HepG2 (cell line): ENCODE measurements around the gene NINJ2. TPM values are rescaled to one million over a fixed set of nuclear protein-coding genes. Genes with fewer than 3 reads are reported as not detected.
A peak's percentile ranks its signal among the peaks of the same experiment; 100 is the strongest.

Source experiments
- GTF3A ChIP-seq: sonication (generic); formaldehyde crosslinking; conservative IDR thresholded peaks from 2 replicates; pipeline ENCODE4 v1.4.0; 2020; ENCODE audit warnings: mild to moderate bottlenecking, missing genetic modification reagents
- KLF12 ChIP-seq: sonication (generic); formaldehyde crosslinking; IDR thresholded peaks from 2 replicates; pipeline ENCODE4 v1.4.0; 2020; ENCODE audit warnings: missing genetic modification reagents, borderline replicate concordance
- KMT2A ChIP-seq: sonication (generic); formaldehyde crosslinking; IDR thresholded peaks from 2 replicates; pipeline ENCODE4 v1.4.0; 2020; ENCODE audit warnings: missing genetic modification reagents
- PHF8 ChIP-seq: sonication (generic); formaldehyde crosslinking; IDR thresholded peaks from 2 replicates; pipeline ENCODE4 v1.5.0; 2020; ENCODE audit warnings: missing genetic modification reagents
- POLR2AphosphoS2 ChIP-seq: IDR thresholded peaks from 2 replicates; pipeline ENCODE4 v1.6.1; 2011; ENCODE audit warnings: low read depth, low read length, improper control_type of control experiment
- PRPF4 ChIP-seq: fragments of 200-400 bp; formaldehyde crosslinking; IDR thresholded peaks from 2 replicates; pipeline ENCODE4 v1.6.1; 2016; ENCODE audit warnings: low read length, low read depth; ENCODE audit not compliant: poor library complexity, severe bottlenecking
- SALL1 ChIP-seq: sonication (generic); formaldehyde crosslinking; IDR thresholded peaks from 2 replicates; pipeline ENCODE4 v1.8.0; 2022; ENCODE audit warnings: mild to moderate bottlenecking, missing genetic modification reagents
- TCF12 ChIP-seq, 2 experiments: fragments of 450-650 bp in 1 of 2; sonication (generic) in 1 of 2; formaldehyde crosslinking in 1 of 2; IDR thresholded peaks; 2 replicates each; pipeline versions ENCODE4 v1.6.1 to v1.8.0; 2017 to 2022; ENCODE audit warnings: antibody characterized with exemption in 1 of 2, mild to moderate bottlenecking in 1 of 2, missing genetic modification reagents in 1 of 2, moderate library complexity in 1 of 2
- XBP1 ChIP-seq: sonication (generic); formaldehyde crosslinking; IDR thresholded peaks from 2 replicates; pipeline ENCODE4 v1.5.0; 2020; ENCODE audit warnings: missing genetic modification reagents
- YY1 ChIP-seq: IDR thresholded peaks from 2 replicates; pipeline ENCODE4 v1.6.1; 2011; ENCODE audit warnings: low read length, low read depth, moderate library complexity, mild to moderate bottlenecking; ENCODE audit not compliant: insufficient read depth, insufficient replicate concordance
- ZNF614 ChIP-seq: IDR thresholded peaks from 2 replicates; pipeline ENCODE4 v1.6.1; 2018; ENCODE audit warnings: missing biosample characterization, missing genetic modification reagents, inconsistent platforms, borderline replicate concordance
- ZNF7 ChIP-seq: IDR thresholded peaks from 2 replicates; pipeline ENCODE4 v1.6.1; 2016; ENCODE audit warnings: missing biosample characterization, missing genetic modification reagents
- polyA plus RNA-seq, 8 experiments: library from polyadenylated mRNA; depleted of rRNA in 3 of 8; stranded (reverse) in 7 of 8; unstranded in 1 of 8; fragments of >200 nt; fragmentation: Illumina TruSeq in 4 of 8; extraction: Trizol in 4 of 8; gene quantifications; 2 replicates each; pipeline versions ENCODE4 v1.2.1 to v1.2.3, GENCODE V29; 2011 to 2016; ENCODE audit warnings: low read depth in 4 of 8, missing spikeins in 1 of 8, mixed read lengths in 1 of 8; ENCODE audit not compliant: insufficient read depth in 1 of 8
- total RNA-seq, 5 experiments: library from RNA; depleted of rRNA; stranded (reverse); fragments of >200 nt; fragmentation: Illumina TruSeq; extraction: Trizol; gene quantifications; 2 replicates each; pipeline ENCODE4 v1.2.3, GENCODE V29; 2016; ENCODE audit warnings: low read depth in 1 of 5
- TF ChIP-seq, protein P1 (sequence below): sonication (generic); formaldehyde crosslinking; IDR thresholded peaks from 2 replicates; pipeline ENCODE4 v1.4.0; 2020; ENCODE audit warnings: missing genetic modification reagents, borderline replicate concordance
- TF ChIP-seq, protein P2 (sequence below): sonication (generic); formaldehyde crosslinking; IDR thresholded peaks from 2 replicates; pipeline ENCODE4 v1.8.1; 2023; ENCODE audit warnings: missing genetic modification reagents, inconsistent platforms, borderline replicate concordance
- TF ChIP-seq, protein P3 (sequence below): IDR thresholded peaks from 2 replicates; pipeline ENCODE4 v1.6.1; 2012; ENCODE audit warnings: inconsistent platforms
- TF ChIP-seq, protein P4 (sequence below): sonication (generic); formaldehyde crosslinking; IDR thresholded peaks from 2 replicates; pipeline ENCODE4 v1.4.0; 2020; ENCODE audit warnings: missing genetic modification reagents
- TF ChIP-seq, protein P5 (sequence below): sonication (generic); formaldehyde crosslinking; IDR thresholded peaks from 2 replicates; pipeline ENCODE4 v1.8.0; 2022; ENCODE audit warnings: missing genetic modification reagents, low read depth, mild to moderate bottlenecking, borderline replicate concordance

Gene NINJ2
- total and polyA plus RNA-seq, 2 of the 13 experiments (the other 11 are each of a cell fraction or from before 2014, with no cell fraction given): 0.62 to 3.8 TPM

DNA sequence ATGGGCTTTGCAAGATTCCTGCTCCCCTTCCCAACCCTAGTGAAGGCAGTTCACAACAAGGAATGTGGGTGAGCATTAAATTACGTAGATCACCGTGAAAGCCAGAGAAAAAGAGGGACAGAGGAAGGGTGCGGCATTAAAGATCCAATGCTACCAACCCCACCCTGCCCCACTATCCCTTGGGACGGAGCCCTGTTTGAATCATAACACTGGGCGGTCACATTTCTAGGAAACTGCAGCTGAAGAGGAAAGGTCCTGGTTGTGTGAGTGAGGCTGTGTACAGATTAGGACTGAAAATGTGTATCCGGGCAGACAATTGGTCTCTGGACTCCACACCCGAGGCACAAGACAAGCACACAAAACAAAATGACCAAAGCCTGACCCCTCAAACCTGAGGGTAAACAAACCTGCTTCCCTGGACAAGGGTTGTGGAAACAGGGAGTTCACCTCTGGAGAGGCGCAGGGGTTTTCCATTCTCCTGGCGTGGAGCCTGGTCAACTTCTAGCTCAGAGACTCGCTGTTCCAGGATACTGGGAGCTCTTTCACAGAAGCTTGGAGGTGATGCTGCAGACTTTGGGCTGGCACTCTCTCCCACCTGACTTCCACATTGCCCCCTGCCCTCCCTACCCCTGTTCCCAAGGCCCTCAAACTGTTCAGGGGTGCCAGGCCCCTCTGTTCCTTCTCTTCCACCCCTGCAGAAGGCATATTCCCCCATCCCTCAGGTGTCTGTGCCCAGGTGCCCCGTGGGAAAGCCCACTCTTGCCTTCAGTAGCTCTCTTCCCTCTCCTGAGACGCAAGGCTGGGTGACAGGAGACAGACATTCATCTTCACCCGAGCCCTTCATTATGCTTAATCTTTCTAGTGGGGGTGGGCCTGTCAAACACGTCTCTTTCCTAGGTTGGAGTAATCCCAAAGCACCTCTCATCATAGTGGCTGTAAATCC, 16.5 kb downstream of the NINJ2 start (continued):
- TF ChIP-seq, protein P1, sequence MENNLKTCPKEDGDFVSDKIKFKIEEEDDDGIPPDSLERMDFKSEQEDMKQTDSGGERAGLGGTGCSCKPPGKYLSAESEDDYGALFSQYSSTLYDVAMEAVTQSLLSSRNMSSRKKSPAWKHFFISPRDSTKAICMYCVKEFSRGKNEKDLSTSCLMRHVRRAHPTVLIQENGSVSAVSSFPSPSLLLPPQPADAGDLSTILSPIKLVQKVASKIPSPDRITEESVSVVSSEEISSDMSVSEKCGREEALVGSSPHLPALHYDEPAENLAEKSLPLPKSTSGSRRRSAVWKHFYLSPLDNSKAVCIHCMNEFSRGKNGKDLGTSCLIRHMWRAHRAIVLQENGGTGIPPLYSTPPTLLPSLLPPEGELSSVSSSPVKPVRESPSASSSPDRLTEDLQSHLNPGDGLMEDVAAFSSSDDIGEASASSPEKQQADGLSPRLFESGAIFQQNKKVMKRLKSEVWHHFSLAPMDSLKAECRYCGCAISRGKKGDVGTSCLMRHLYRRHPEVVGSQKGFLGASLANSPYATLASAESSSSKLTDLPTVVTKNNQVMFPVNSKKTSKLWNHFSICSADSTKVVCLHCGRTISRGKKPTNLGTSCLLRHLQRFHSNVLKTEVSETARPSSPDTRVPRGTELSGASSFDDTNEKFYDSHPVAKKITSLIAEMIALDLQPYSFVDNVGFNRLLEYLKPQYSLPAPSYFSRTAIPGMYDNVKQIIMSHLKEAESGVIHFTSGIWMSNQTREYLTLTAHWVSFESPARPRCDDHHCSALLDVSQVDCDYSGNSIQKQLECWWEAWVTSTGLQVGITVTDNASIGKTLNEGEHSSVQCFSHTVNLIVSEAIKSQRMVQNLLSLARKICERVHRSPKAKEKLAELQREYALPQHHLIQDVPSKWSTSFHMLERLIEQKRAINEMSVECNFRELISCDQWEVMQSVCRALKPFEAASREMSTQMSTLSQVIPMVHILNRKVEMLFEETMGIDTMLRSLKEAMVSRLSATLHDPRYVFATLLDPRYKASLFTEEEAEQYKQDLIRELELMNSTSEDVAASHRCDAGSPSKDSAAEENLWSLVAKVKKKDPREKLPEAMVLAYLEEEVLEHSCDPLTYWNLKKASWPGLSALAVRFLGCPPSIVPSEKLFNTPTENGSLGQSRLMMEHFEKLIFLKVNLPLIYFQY (CRISPR knock-in tag): peak; percentile 69; the same call in 1 of the 2 replicates
- TF ChIP-seq, protein P2, sequence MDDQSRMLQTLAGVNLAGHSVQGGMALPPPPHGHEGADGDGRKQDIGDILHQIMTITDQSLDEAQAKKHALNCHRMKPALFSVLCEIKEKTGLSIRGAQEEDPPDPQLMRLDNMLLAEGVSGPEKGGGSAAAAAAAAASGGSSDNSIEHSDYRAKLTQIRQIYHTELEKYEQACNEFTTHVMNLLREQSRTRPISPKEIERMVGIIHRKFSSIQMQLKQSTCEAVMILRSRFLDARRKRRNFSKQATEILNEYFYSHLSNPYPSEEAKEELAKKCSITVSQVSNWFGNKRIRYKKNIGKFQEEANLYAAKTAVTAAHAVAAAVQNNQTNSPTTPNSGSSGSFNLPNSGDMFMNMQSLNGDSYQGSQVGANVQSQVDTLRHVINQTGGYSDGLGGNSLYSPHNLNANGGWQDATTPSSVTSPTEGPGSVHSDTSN (CRISPR knock-in tag): no peak
- no peak for TF ChIP-seq POLR2AphosphoS2
- TF ChIP-seq, protein P3, sequence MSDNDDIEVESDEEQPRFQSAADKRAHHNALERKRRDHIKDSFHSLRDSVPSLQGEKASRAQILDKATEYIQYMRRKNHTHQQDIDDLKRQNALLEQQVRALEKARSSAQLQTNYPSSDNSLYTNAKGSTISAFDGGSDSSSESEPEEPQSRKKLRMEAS: peak; percentile 66; the same call in 1 of the 2 replicates
- no peak for TF ChIP-seq TCF12 (IDR thresholded peaks at IDR 0.05)
- peak; percentile 93 for TF ChIP-seq TCF12 (CRISPR knock-in tag; IDR thresholded peaks at IDR 0.05)
- no peak for TF ChIP-seq ZNF7 (CRISPR knock-in tag)
- no peak; the same call in 1 of the 2 replicates for TF ChIP-seq PHF8
- no peak for TF ChIP-seq KMT2A
- TF ChIP-seq, protein P4, sequence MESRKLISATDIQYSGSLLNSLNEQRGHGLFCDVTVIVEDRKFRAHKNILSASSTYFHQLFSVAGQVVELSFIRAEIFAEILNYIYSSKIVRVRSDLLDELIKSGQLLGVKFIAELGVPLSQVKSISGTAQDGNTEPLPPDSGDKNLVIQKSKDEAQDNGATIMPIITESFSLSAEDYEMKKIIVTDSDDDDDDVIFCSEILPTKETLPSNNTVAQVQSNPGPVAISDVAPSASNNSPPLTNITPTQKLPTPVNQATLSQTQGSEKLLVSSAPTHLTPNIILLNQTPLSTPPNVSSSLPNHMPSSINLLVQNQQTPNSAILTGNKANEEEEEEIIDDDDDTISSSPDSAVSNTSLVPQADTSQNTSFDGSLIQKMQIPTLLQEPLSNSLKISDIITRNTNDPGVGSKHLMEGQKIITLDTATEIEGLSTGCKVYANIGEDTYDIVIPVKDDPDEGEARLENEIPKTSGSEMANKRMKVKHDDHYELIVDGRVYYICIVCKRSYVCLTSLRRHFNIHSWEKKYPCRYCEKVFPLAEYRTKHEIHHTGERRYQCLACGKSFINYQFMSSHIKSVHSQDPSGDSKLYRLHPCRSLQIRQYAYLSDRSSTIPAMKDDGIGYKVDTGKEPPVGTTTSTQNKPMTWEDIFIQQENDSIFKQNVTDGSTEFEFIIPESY (CRISPR knock-in tag): no peak; the same call in 1 of the 2 replicates
- TF ChIP-seq GTF3A (CRISPR knock-in tag): no peak
- peak; percentile 85 for TF ChIP-seq ZNF614 (CRISPR knock-in tag)
- no peak for TF ChIP-seq PRPF4
- peak; percentile 47; the same call in 1 of the 2 replicates for TF ChIP-seq KLF12 (CRISPR knock-in tag)
- TF ChIP-seq, protein P5, sequence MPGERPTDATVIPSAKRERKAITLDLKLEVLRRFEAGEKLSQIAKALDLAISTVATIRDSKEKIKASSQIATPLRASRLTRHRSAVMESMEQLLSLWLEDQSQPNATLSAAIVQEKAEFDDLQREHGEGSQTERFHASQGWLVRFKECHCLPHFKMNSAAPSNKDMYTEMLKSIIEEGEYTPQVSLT (CRISPR knock-in tag): no peak
- TF ChIP-seq YY1: no peak
- TF ChIP-seq XBP1 (CRISPR knock-in tag): no peak
- peak; percentile 97 for TF ChIP-seq SALL1 (CRISPR knock-in tag)
